C4-2B (cell line): Measurements from ENCODE around the gene NLRP6.
"Not testable (repeated sequence)": the region's sequence is repeated elsewhere in the genome, so short reads cannot be mapped to it uniquely, and the experiment has no call there.

Source experiments
- ZFX ChIP-seq: fragments of 450-650 bp; IDR thresholded peaks from 2 replicates; pipeline ENCODE4 v1.6.1; 2017
- TF ChIP-seq, protein P1 (sequence below): fragments of 450-650 bp; conservative IDR thresholded peaks from 2 replicates; pipeline ENCODE4 v1.5.1; 2017; ENCODE audit warnings: mild to moderate bottlenecking

DNA sequence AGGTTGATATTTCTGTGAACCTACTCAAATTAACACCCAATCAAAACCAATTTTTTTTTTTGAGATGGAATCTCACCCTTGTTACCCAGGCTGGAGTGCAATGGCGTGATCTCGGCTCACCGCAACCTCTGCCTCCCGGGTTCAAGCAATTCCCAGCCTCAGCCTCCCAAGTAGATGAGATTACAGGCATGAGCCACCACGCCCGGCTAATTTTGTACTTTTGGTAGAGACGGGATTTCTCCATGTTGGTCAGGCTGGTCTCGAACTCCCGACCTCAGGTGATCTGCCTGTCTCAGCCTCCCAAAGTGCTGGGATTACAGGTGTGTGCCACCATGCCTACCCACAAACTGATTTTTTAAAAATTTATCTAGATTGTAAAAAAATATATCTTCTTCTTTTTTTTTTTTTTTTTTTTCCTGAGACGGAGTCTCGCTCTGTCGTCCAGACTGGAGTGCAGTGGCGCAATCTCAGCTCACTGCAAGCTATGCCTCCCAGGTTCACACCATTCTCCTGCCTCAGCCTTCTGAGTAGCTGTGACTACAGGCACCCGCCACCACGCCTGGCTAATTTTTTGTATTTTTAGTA is 50.4 kb downstream of the NLRP6 start:
- TF ChIP-seq, protein P1, sequence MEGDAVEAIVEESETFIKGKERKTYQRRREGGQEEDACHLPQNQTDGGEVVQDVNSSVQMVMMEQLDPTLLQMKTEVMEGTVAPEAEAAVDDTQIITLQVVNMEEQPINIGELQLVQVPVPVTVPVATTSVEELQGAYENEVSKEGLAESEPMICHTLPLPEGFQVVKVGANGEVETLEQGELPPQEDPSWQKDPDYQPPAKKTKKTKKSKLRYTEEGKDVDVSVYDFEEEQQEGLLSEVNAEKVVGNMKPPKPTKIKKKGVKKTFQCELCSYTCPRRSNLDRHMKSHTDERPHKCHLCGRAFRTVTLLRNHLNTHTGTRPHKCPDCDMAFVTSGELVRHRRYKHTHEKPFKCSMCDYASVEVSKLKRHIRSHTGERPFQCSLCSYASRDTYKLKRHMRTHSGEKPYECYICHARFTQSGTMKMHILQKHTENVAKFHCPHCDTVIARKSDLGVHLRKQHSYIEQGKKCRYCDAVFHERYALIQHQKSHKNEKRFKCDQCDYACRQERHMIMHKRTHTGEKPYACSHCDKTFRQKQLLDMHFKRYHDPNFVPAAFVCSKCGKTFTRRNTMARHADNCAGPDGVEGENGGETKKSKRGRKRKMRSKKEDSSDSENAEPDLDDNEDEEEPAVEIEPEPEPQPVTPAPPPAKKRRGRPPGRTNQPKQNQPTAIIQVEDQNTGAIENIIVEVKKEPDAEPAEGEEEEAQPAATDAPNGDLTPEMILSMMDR: not testable (repeated sequence)
- not testable (repeated sequence) for TF ChIP-seq ZFX
